Endometrial microvascular endothelial cells (primary cell): ENCODE data around the gene STUB1. TPM values are rescaled to one million over a fixed set of nuclear protein-coding genes. Genes with fewer than 3 reads are reported as not detected.
"Not testable (repeated sequence)": the region's sequence is repeated elsewhere in the genome, so short reads cannot be mapped to it uniquely, and the experiment has no call there.

Source experiments
- in situ Hi-C: cut with HindIII; loops from 2 replicates; pipeline ENCODE4 v1.10.0; 2017; ENCODE audit warnings: low sequenced_read_pairs, low pct_unique_long_range_greater_than_20kb; ENCODE audit errors: inconsistent ontology term
- total RNA-seq: library from RNA; depleted of rRNA; stranded (reverse); fragments of >200 nt; gene quantifications from one replicate; pipeline ENCODE4 v1.2.3, GENCODE V29; 2015; ENCODE audit errors: inconsistent ontology term

STUB1 gene
- total RNA-seq, 1 donor from 2014 or later, result 229 TPM

DNA sequence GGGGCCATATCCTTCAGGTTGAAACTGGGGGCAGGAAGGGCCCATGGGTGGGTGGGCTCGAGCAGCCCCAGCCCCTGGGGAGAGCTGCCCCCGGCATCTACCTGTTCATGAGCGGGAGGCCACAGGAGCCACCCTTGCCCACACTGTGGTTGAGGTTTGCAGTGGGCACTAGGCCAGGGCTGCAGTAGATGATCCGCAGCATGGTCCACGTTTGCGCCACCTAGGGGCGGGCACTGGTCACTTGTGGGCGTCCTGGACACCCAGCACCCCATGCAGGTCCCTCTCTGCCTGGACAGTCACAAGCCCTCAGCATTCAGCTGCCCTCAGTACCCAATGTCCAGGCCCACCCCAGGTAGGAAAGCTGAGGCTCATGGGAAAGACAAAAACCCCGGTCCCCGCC lies 5.8 kb downstream of the STUB1 start:
- in situ Hi-C loops, result no loop called here

DNA sequence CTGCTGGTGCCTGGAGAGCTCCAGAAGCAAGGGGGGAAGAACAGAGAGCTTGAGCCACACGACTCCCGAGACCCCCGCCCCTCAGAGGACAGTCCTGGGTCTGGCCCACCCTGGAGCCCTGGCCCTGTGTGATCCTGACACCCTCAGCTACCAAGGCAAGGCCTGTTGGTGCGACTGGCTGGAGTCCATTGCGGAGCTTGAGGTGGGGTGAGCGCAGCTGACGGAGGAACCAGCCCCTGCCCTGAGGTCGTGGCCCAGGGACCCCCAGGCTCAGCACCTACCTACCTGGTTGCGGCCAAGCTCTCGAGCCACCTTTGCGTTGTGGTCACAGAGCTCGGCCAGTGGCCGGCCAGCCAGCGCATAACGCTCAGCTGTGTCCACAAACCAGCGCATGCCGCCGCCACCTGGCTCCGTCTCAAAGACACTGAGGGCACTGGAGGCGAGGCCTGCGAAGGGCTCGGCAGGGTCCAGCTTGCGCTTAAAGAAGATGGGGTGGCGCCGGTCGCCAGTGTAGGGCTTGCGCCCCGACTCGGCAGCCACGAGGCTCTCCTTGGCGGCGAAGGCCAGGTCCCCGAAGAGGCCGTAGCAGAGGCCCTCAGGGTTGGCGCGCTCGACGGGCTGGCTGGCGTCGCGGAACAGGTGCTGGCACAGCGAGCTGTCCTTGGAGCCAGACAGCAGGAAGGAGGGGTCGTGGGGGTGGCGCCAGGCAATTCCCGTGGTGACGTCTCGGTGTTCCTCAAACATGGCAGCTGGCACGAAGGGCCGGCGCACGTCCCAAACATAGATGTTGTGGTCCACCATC lies 6.5 kb downstream of the STUB1 start:
- in situ Hi-C loops, result no loop called here

GRCh38 chr16:687499-687898 lies 7.3 kb downstream of the STUB1 start:
- in situ Hi-C loops, result no loop called here

DNA sequence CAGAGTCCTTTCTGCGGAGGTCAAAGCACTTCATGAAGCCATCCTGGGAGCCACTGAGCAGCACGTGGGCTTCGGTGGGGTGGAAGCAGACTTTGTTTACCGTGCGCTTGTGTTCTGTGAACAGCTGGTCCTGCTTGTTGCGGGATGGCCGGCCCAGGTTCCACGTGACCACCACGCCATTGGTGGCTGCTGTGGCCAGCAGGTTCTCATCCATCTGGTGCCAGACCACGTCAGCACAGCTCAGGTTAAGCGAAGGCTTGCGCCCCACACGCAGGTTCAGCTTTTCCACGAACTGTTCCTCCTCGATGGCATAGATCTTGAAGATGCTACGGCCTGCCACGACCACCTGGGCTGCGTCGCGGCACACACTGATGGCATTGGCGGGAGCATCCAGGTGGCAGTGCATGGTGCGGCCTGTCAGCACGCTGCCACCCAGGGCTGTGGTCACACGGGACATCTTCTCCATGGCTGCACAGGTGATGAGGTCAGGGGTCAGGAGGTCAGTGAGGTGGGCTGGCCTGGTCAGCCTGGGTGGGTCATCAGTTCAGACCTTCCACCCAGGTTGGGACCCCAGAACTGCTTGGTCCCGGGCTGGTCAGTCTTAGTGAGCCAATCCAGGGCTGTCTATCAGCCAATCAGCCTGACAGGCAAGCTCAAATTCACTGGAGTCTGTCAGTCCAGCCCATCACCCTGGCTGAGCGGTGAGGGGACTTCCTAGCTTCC lies 9.1 kb downstream of the STUB1 start:
- in situ Hi-C loops, result no loop called here

DNA sequence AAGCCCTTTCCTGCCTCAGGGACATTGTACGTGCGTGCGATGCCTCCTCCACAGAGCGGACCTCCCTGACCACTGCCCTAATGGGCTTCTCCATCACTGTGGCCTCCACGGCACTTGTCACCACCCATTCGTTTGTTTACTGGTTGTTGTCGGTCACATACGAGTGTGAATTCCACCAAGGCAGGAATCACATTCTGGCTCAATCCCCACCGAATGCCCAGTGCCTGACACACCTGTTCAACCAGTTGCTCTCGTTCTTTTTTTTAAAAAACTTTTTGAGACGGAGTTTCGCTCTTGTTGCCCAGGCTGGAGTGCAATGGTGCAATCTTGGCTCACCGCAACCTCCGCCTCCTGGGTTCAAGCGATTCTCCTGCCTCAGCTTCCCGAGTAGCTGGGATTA lies 11.0 kb downstream of the STUB1 start:
- in situ Hi-C loops, result not testable (repeated sequence)

- in situ Hi-C loops, result no loop called here
These were observed 12.3 kb downstream of the STUB1 start for GRCh38 chr16:692356-693108.

- in situ Hi-C loops, result no loop called here
These were observed 13.2 kb downstream of the STUB1 start for GRCh38 chr16:693364-693763.

GRCh38 chr16:693766-694165 lies 13.6 kb downstream of the STUB1 start:
- in situ Hi-C loops, result no loop called here

DNA sequence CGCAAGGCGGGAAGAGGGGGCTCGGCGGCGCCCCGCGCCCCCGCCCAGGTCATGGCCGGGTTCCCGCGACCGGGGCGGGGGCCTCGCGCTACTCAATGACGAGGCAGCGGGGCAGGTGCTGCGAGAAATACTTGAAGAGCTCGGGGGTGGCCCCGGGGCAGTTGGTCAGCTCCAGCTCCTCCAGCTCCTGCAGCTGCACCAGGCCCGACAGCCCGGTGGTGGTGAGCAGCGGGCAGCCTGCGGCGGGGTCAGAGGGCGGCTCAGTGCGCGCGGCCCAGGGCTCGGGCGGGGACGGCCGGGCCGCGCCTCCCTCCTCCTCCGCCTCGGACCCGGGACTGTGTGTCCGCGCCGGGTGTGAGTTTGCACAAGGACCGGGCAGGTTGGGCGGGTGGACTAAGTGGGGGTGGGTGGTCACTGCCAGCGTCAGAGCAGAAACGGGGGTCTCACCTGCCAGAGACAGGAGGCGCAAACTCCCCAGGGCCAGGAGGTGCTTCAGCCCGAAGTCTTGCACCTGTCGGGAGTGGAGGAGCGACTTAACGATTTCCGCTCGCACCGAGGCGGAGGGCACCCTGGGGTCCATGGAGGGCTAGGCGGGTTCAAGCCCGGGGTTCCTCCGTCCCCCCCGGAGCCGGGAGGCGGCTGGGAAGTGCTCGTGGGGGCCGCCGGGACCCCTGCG lies 14.1 kb downstream of the STUB1 start:
- in situ Hi-C loops, result no loop called here

GRCh38 chr16:694863-695354 lies 14.7 kb downstream of the STUB1 start:
- in situ Hi-C loops, result no loop called here

DNA sequence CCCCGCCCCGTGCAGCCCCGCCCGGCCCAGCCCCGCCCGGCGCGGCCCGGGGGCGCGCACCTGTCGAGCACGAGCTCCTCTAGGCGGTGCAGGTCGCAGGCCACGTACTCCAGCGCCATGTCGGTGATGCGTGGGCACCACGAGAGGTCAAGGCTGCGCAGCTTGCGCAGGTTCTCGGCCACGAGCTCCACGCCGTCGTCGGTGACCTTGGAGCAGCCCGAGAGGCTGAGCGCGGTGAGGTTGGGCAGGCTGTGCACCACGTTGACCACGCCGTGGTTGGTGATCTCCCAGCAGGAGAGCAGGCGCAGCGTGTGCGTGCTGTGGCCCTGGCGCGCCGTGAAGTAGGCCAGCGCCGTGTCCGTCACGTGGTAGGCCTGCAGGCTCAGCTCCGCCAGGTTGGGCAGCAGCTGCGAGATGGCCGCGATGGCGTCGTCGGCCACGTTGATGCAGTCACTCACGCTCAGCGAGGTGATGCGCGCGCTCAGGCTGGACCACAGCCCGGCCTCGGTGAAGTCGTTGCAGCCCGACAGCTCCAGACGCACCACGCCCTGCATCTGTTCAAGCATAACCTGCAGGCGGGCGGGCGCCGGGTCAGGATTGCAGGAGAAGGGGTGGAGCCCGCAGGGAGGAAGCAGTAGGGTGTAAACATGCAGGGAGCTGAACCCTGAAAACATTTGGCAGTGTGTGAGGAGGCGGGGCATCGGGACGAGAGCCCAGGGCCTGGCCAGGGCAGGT lies 15.3 kb downstream of the STUB1 start:
- in situ Hi-C loops, result no loop called here

DNA sequence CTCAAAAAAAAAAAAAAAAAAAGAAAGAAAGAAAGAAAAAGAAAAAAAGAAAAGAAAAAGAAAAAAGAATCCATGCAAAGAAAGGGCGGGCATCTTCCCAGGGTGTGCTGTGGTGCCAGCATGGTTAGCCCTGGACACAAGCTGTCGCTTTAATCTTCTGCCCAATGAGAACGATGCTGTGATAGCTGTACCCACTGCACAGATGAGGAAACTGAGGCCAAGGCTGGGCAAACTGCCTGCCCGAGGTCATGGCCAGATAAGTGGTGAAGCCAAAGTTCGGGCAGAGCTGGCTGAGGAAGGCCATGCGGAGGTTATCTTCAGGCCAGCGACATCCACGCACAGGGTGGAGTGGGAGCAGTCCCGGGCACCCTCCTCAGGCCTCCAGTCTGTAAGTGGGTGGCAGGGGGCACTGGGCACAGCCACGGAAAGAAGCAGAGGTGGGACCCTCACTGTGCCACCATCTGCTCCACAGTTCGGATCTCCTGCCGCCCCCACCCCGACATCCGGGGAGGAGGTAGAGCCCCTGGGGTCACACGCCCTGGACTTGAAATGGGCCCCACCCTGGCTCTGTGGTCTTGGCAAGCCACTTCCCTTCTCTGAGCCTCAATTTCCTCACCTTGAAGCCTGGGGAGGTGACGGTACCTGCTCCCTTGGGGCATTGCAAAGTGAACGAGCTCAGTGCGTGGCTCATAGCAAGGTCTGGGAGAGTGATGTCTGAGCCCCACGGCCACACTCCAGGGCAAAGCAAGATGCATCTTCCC lies 18.9 kb downstream of the STUB1 start:
- in situ Hi-C loops, result no loop called here

DNA sequence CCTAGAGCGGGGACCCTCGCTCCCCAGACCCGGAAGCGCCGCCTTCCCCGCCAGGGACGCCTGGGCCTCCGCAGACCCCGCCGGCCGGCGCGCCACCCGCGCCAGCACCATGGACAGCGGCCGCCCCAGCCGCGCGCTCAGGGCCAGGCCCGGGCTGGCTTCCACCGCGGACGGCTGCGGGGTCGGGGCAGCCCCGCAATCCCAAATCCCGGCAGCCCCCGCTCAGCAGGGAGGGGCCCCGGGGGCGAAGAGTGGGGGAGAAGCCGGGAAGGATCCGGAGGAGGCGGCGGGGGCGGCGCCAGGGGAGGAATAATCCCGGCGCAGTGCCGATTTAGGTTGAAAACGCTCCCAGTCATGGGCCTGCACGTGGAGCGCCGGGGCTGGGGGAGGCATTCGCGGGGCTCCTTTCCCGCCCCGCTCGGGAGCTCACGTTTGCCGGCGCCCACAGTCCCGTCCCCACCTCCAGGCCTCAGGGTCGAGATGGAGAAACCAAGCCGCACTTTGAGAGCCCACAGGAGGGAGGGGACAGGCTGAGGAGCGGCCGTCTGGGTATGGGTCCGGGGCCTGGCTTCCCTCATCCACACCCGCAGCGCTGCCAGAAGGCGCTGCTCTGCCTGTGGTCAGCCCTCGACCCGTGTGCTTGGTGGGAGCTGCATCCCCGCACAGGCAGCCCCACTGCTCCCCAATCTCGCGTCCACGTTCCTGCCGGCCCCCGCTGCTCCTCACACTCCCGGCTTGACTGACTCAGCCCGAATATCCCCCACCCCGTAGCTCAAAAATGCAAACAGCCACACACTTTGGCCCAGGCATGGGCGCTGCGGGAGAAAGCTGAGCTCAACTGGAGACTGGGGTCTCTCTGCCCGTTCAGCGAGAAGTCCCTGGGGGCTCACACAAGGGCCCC lies 20.7 kb downstream of the STUB1 start:
- in situ Hi-C loops, result no loop called here

GRCh38 chr16:702341-702740 lies 22.1 kb downstream of the STUB1 start:
- in situ Hi-C loops, result no loop called here

- in situ Hi-C loops, result no loop called here
These were observed 23.2 kb downstream of the STUB1 start for GRCh38 chr16:703406-703805.

- in situ Hi-C loops, result no loop called here
These were observed 23.8 kb downstream of the STUB1 start for GRCh38 chr16:704047-704446.
